Activated CD8-positive, alpha-beta T cell treated with anti-CD3 and anti-CD28 coated beads, Interleukin-2, amount 10 ng/mL, durations not matched to agents 7 days and 5 days (primary cell): ENCODE measurements around the gene CHAD. TPM values are rescaled to one million over a fixed set of nuclear protein-coding genes. Genes with fewer than 3 reads are reported as not detected.

ENCODE experiments used
- ATAC-seq: fragments of 150-1000 bp; cut with Tn5 transposase; one replicate; pipeline ENCODE4 v1.10.0; 2021; ENCODE audit warnings: moderate library complexity
- CTCF ChIA-PET: fragments of 350-600 bp; sonication (Branson Sonifier 250); formaldehyde crosslinking; loops from one replicate; lab custom pipeline; 2021; ENCODE audit warnings: antibody characterized with exemption; lab: Charles Lee
- POLR2A ChIA-PET: fragments of 350-600 bp; sonication (Branson Sonifier 250); formaldehyde crosslinking; loops from one replicate; lab custom pipeline; 2021; ENCODE audit warnings: antibody characterized with exemption; lab: Charles Lee
- DNase-seq: peaks from one replicate; pipeline ENCODE4 v3.0.0-alpha.2; 2020
- H3K27ac Mint-ChIP-seq: one replicate; pipeline ENCODE4 v1.8.0; 2021; ENCODE audit warnings: mild to moderate bottlenecking, mixed read lengths
- H3K27me3 Mint-ChIP-seq: one replicate; pipeline ENCODE4 v1.8.0; 2021; ENCODE audit warnings: low read depth, mixed read lengths
- H3K36me3 Mint-ChIP-seq: one replicate; pipeline ENCODE4 v1.8.0; 2021; ENCODE audit warnings: low read depth, mixed read lengths
- H3K4me1 Mint-ChIP-seq: one replicate; pipeline ENCODE4 v1.8.0; 2021; ENCODE audit warnings: low read depth, mixed read lengths
- H3K4me3 Mint-ChIP-seq: one replicate; pipeline ENCODE4 v1.8.0; 2021; ENCODE audit warnings: mild to moderate bottlenecking, mixed read lengths
- H3K9me3 Mint-ChIP-seq: one replicate; pipeline ENCODE4 v1.8.0; 2022; ENCODE audit warnings: mixed read lengths; ENCODE audit not compliant: insufficient read depth
- total RNA-seq, 2 experiments: library from RNA; stranded (reverse); gene quantifications; one replicate each; pipeline ENCODE4 v1.2.3, GENCODE V29; 2021

Gene CHAD
- total RNA-seq, 2 experiments from 2014 or later: not detected

DNA sequence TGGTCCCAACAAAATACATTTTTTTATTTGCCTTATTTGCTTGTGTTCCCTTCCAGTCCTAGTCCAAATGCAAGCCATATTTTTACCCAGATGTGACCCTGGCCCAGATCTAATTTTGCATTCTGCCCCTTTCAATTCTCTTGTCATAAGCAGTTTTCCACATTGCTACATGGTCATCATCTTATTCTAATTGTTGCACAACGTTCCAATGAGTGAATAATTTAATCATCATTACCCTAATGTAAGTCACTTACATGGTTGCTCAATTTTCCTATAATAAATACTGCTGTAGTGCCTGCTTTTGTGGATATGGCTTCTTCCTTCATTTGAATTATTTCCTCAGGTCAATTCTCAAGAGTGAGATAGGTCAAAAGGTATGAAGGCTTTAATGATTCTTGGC, 22.8 kb upstream of the CHAD start:
- Mint-ChIP-seq H3K27me3 (peaks cover 2% of the 10 kb centered on the region), H3K4me3 (no peak overlapping the region), H3K4me1 (no peaks in the 10 kb centered on the region), H3K36me3 (no peaks in the 10 kb centered on the region), H3K9me3 (no peaks in the 10 kb centered on the region), H3K27ac (no peak overlapping the region)
- ChIA-PET CTCF (interaction anchor here (1.6 kb wide), 1 partner anchor 9 kb away, joined by 4 read pairs; no protein-coding TSS in a partner anchor), POLR2A (no interaction called here)
- no peak for DNase-seq
- ATAC-seq: no peak

DNA sequence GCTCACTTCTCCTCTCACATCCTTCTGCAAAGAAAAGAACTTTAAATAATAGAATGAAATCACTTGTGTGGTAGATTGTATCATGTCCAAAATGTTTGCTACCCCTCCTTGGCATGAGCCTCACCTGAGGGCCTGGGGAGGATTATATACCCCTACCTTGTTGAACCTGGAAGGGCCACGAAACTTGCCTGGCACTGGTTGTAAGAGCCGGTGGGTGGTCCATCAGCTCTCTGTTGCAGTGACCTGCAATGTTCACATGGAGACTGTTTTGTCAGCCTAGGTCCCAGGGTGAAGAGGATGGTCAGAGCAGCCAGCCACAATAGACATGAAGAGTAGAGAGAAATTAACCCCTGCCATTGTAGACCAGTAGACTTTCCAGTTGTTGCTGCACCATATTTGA, 20.2 kb upstream of the CHAD start:
- Mint-ChIP-seq H3K27me3 (peaks cover 1% of the 10 kb centered on the region), H3K4me3 (no peak overlapping the region), H3K27ac (no peak overlapping the region), H3K9me3 (no peaks in the 10 kb centered on the region), H3K4me1 (no peaks in the 10 kb centered on the region), H3K36me3 (peaks cover 1% of the 10 kb centered on the region)
- CTCF ChIA-PET: interaction anchor here (1.2 to 1.6 kb wide), 2 partner anchors 10 kb away, joined by 3 to 6 read pairs; no protein-coding TSS in a partner anchor
- no peak for ATAC-seq
- DNase-seq: no peak
- POLR2A ChIA-PET: interaction anchor here (1.1 kb wide), 1 partner anchor 9 kb away, joined by 3 read pairs; no protein-coding TSS in a partner anchor

DNA sequence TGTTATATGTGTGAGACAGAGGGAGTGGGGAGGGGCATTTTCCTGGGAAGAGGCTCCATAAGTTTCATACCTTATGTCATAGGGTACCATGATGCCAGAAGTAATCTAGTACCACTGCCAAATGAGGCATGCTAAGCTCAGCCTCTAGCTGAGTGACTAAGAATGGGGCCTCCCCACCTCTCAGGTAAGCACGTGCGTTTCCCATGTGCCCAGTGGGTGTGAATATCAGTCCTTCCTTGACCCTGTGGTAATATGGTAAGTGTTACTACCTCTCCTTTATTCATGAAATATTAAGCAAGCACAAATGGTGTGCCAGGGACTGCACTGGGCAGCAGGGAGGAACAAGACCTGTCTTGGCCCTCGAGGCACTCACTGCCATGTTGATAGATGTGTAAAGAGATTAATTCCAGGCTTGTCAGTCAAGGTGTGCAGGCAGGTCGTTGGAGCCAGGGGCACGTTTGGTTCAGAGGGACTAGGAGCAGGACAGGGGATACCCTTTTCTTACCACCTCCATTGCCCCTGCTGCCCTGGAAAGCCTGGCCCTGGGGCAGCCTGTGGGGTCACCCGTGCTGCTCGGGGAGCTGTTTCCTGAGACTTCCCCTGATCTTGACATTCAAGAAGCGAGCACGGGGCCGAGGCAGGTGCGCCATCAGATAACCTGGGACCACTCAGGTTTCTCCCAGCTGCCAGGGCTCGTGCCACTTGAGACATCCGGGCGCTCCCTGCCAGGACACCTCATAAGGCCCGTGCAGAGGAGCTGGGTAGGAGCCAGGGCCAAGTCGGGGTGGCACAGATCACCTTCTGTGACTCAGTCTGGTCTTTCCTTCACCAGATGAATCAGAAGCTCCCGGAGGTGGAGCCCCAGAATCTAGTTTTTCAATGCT, 18.8 kb upstream of the CHAD start:
- POLR2A ChIA-PET: no interaction called here

DNA sequence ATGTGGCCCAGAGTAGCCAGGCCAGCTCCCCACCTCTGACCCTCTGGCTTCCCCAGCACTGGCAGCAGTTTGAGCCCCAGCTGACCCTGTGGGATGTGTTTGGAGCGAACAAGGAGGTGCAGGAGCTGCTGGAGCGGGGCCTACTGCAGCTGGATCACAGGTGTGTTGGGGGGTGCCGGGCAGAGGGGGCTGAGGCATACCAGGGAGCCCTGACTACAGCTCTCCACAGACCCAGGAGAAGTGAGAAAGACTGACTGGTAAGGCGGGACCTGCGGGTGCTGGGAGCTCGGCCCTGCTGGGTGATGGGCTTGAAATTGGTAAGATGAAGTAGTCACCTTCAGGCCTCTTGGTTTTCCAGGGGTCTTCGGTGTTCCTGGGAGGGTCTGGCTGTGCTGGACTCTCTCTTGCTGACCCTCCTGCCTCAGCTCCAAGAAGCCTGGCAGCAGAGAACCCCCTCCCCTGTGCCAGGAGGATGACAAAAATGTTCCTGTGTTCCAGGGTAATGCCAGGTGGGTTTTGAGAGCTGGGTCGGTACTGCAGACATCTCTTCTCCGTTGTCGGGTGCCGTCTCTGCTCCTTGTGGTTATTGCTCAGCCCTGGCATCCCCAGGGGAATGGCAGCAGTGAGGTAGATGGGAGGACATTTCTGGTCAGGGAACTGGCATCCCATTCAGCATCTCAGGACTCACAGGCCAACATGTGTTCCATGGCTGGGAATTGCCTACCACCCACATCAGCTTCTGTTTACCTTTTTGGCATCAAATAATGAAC, 15.9 kb upstream of the CHAD start:
- H3K36me3 Mint-ChIP-seq: peaks cover 10% of the 10 kb centered on the region

More for the DNA sequence above, 18.8 kb upstream of the CHAD start:
- Mint-ChIP-seq H3K36me3 (peaks cover 8% of the 10 kb centered on the region), H3K9me3 (no peaks in the 10 kb centered on the region), H3K4me3 (no peak overlapping the region), H3K27me3 (no peaks in the 10 kb centered on the region), H3K27ac (no peak overlapping the region), H3K4me1 (no peaks in the 10 kb centered on the region)
- DNase-seq (no peak), ATAC-seq (no peak)
- CTCF ChIA-PET: interaction anchor here (1.0 to 1.6 kb wide), 3 partner anchors 8 to 16 kb away, joined by 3 to 4 read pairs (median 3); no protein-coding TSS in a partner anchor

DNA sequence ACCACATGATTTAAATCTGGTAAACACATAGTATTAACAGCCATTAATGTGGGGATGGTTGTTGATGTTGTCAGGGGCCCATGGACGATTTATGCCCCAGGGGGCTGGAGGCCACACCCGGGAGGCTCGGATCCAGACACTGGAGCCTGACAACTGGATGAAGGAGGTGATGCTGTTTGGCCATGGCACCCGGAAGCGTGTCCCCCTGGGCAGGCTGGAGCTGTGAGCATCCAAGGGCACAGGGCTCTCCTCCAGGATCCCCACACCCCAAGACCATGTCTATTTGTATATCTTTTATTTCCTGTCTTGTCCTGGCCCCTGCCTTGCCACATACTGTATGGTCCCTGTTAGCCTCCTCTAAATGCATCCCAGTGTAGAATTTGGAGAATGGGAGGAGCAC, 14.6 kb upstream of the CHAD start:
- POLR2A ChIA-PET: interaction anchor here (0.7 kb wide), 1 partner anchor 64 kb away, joined by 3 read pairs; the partner anchor contains the start of gene SPATA20
- H3K4me1 Mint-ChIP-seq: peaks cover 14% of the 10 kb centered on the region

More for the DNA sequence above, 15.9 kb upstream of the CHAD start:
- ATAC-seq (no peak), DNase-seq (no peak)
- ChIA-PET POLR2A (interaction anchor here (0.5 kb wide), 1 partner anchor 290 kb away, joined by 3 read pairs; no protein-coding TSS in a partner anchor), CTCF (interaction anchor here (0.8 to 4.2 kb wide), 8 partner anchors 13 to 272 kb away, joined by 3 to 28 read pairs (median 4); no protein-coding TSS in a partner anchor)
- peaks cover 11% of the 10 kb centered on the region for H3K4me1 Mint-ChIP-seq
- H3K27me3 Mint-ChIP-seq: no peaks in the 10 kb centered on the region
- no peak overlapping the region for H3K27ac Mint-ChIP-seq
- no peaks in the 10 kb centered on the region for H3K9me3 Mint-ChIP-seq
- no peak overlapping the region for H3K4me3 Mint-ChIP-seq

DNA sequence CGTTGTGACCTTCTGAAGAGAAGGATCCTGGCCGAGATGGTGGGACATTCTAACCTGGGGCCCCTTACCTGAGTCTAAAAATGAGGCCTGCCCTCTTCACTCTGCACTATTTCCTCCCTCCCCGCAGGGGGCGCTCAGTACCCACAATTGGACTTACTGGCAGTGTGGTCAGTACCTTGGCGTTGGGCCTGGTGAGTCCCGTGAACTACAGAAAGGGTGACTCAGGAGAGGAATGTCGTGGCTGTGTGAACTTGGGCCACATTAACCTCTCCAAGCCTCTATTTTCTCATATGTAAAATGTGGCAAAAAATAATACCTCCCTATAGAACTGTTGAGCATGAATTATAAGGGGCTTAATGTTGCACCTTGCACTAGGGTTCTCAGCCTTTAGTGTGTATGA, 13.8 kb upstream of the CHAD start:
- POLR2A ChIA-PET: interaction anchor here (0.7 kb wide), 1 partner anchor 64 kb away, joined by 3 read pairs; the partner anchor contains the start of gene SPATA20
- ATAC-seq: no peak
- H3K36me3 Mint-ChIP-seq: peaks cover 13% of the 10 kb centered on the region
- H3K27me3 Mint-ChIP-seq: no peaks in the 10 kb centered on the region
- DNase-seq: peak; percentile 82
- no peaks in the 10 kb centered on the region for H3K9me3 Mint-ChIP-seq
- peaks cover 18% of the 10 kb centered on the region for H3K4me1 Mint-ChIP-seq
- CTCF ChIA-PET: interaction anchor here (0.7 to 4.2 kb wide), 7 partner anchors 9 to 144 kb away, joined by 3 to 28 read pairs (median 3); no protein-coding TSS in a partner anchor
- H3K27ac Mint-ChIP-seq: no peak overlapping the region
- no peak overlapping the region for H3K4me3 Mint-ChIP-seq

More for the DNA sequence above, 14.6 kb upstream of the CHAD start:
- no peak for ATAC-seq
- no peaks in the 10 kb centered on the region for H3K27me3 Mint-ChIP-seq
- no peak overlapping the region for H3K27ac Mint-ChIP-seq
- no peak overlapping the region for H3K4me3 Mint-ChIP-seq
- H3K9me3 Mint-ChIP-seq: no peaks in the 10 kb centered on the region
- CTCF ChIA-PET: interaction anchor here (0.7 to 4.2 kb wide), 7 partner anchors 9 to 273 kb away, joined by 3 to 28 read pairs (median 3); no protein-coding TSS in a partner anchor
- H3K36me3 Mint-ChIP-seq: peaks cover 12% of the 10 kb centered on the region
- DNase-seq: no peak

DNA sequence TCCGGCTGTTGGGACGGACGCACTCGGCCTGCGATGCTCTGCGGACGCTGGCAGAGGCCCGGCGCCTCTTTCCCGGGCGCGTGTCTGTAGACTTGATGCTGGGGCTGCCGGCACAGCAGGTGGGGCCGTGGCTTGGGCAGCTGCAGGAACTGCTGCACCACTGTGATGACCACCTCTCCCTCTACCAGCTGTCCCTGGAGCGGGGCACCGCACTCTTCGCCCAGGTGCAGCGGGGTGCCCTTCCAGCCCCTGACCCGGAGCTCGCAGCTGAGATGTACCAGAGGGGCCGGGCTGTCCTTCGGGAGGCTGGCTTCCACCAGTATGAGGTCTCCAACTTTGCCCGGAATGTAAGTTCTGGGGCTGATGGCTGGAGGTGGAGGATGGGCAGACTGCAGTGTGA, 13.4 kb upstream of the CHAD start:
- POLR2A ChIA-PET: no interaction called here

DNA sequence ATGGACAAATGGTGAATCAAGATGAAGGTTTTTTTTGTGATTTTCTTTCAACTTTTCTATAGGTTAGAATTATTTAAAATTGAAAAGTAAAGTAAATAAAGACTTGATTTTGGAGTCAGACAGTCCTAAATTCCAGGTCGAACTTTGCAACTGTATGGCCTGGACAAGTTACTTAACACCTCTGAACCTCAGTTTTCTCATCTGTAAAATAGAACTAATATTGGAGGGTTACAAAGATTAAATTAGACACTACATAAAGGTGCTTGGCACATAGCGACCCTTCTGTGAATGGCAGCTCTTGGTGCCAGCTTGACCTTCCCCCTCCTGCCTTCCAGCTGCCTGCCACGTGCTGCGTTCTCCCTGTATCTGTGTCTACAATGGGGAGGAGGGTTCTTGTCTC, 13.0 kb upstream of the CHAD start:
- DNase-seq (no peak), ATAC-seq (no peak)
- CTCF ChIA-PET: interaction anchor here (0.9 to 4.2 kb wide), 5 partner anchors 20 to 145 kb away, joined by 3 to 28 read pairs (median 3); no protein-coding TSS in a partner anchor
- POLR2A ChIA-PET: no interaction called here
- Mint-ChIP-seq H3K4me3 (no peak overlapping the region), H3K36me3 (peaks cover 13% of the 10 kb centered on the region), H3K9me3 (no peaks in the 10 kb centered on the region), H3K27ac (no peak overlapping the region), H3K4me1 (peaks cover 18% of the 10 kb centered on the region), H3K27me3 (no peaks in the 10 kb centered on the region)

More for the DNA sequence above, 13.4 kb upstream of the CHAD start:
- Mint-ChIP-seq H3K36me3 (peaks cover 13% of the 10 kb centered on the region), H3K4me3 (no peak overlapping the region), H3K4me1 (peaks cover 18% of the 10 kb centered on the region), H3K9me3 (no peaks in the 10 kb centered on the region), H3K27ac (no peak overlapping the region), H3K27me3 (no peaks in the 10 kb centered on the region)
- no peak for DNase-seq
- CTCF ChIA-PET: interaction anchor here (0.9 to 4.2 kb wide), 5 partner anchors 19 to 144 kb away, joined by 3 to 28 read pairs (median 3); no protein-coding TSS in a partner anchor
- no peak for ATAC-seq

DNA sequence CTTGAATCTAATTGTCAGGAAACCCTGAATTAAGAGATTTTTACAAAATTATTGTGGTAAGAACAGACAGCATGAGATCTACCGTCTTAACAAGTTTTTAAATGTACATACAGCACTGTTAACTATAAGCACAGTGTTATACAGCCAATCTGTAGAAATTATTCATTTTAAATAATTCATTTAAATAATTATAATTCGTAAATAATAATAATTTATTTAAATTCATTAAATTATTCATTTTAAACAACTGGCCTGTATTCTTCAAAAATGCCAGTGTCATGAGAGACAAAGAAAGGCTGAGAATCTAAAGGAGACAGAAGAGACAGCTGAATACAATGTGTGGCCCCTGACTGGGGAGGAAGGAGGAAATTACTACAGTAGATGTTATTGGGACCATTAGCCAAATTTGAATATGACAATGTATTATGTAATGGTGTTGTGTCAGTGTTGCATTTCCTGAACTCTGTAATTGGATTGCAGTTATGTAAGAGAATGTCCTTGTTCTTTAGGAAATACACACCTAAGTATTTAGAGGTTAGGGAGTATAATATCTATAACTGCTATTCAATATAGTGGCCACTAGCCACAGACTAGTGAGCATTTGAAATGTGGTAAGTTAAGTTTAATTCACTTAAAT, 12.3 kb upstream of the CHAD start:
- ChIA-PET POLR2A (no interaction called here), CTCF (interaction anchor here (1.2 kb wide), 1 partner anchor 108 kb away, joined by 3 read pairs; no protein-coding TSS in a partner anchor)
- peaks cover 3% of the 10 kb centered on the region for H3K27me3 Mint-ChIP-seq
- no peak overlapping the region for H3K4me3 Mint-ChIP-seq
- no peaks in the 10 kb centered on the region for H3K9me3 Mint-ChIP-seq
- DNase-seq: no peak
- no peak overlapping the region for H3K27ac Mint-ChIP-seq
- ATAC-seq: no peak
- H3K36me3 Mint-ChIP-seq: peaks cover 13% of the 10 kb centered on the region
- H3K4me1 Mint-ChIP-seq: peaks cover 18% of the 10 kb centered on the region

DNA sequence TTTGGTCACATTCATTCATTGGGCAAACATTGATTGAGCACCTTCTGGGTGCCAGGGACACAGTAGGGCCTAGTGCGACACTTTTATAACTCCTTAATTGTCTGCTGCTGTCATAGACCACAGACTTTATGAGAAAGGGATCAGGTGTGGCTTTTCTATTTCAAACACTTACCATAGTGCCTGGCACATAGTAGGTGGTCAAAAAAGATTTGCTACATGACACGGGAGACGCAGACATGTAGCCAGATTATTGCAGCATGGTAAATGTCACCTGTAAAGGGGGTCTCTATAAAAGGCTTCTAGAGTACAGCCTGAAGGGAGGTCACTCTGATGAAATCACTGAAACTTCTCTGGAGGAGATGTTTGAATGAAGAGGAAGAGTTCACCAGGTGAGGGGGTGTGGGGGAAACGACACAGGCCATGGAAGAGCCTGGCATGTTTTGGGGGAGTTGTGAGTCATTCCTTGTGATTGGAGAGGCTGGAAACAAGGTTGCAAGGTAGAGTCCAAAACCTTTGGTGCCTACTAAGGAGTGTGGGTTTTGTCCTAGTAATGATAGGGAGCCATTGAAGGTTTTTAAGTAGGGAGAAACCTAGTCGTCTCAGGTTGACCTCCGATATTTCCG, 11.6 kb upstream of the CHAD start:
- H3K36me3 Mint-ChIP-seq: peaks cover 13% of the 10 kb centered on the region
- ATAC-seq (no peak), DNase-seq (no peak)
- POLR2A ChIA-PET: interaction anchor here (0.9 to 1.1 kb wide), 2 partner anchors 9 to 84 kb away, joined by 3 to 4 read pairs; no protein-coding TSS in a partner anchor
- no peak overlapping the region for H3K27ac Mint-ChIP-seq
- H3K4me1 Mint-ChIP-seq: peaks cover 18% of the 10 kb centered on the region
- H3K27me3 Mint-ChIP-seq: peaks cover 3% of the 10 kb centered on the region
- peak overlapping the region; percentile 83 for H3K4me3 Mint-ChIP-seq
- H3K9me3 Mint-ChIP-seq: no peaks in the 10 kb centered on the region
- CTCF ChIA-PET: interaction anchor here (1.0 to 2.5 kb wide), 14 partner anchors 9 to 280 kb away, joined by 3 to 34 read pairs (median 6); partner anchors contain the start of gene LRRC59
